ENCODE data around the gene CDH5. TPM values are rescaled to one million over a fixed set of nuclear protein-coding genes. Genes with fewer than 3 reads are reported as not detected.

The CDH5 gene
- total RNA-seq, 4 donors from 2014 or later, result 10.2 to 28.3 (median 14.0) TPM

- 71 to 83% methylated on average over 6 to 7 of the region's 7 CpGs for WGBS, 2 donors
- intact Hi-C loops (cut with DNase I; ENCODE audit: low total_unique reads), result no loop called here
- no peak for TF ChIP-seq POLR2A (IDR thresholded peaks at IDR 0.05)
- no peak for TF ChIP-seq CTCF (IDR thresholded peaks at IDR 0.05)
Observed at GRCh38 chr16:66374176-66374575, 7.7 kb downstream of the CDH5 start.

GRCh38 chr16:66375451-66375850, 9.0 kb downstream of the CDH5 start:
- TF ChIP-seq POLR2A (IDR thresholded peaks at IDR 0.05) (no peak), CTCF (IDR thresholded peaks at IDR 0.05) (no peak)
- no peak overlapping the region for H3K4me3 ChIP-seq (ENCODE audit: low read depth, poor library complexity, severe bottlenecking)
- DNase-seq (ENCODE audit: low spot score in 2 of 2), result no peak
- intact Hi-C loops (cut with DNase I; ENCODE audit: low total_unique reads), result no loop called here
- WGBS, 2 donors, result 81 to 89% methylated on average over 9 of the region's 9 CpGs

More at GRCh38 chr16:66374176-66374575, 7.7 kb downstream of the CDH5 start:
- peak in 1 of 2 donors; percentile 61 for DNase-seq (ENCODE audit: low spot score in 2 of 2)
- no peak overlapping the region for H3K4me3 ChIP-seq (ENCODE audit: low read depth, poor library complexity, severe bottlenecking)

- WGBS, 2 donors, result 83% methylated on average over 6 of the region's 6 CpGs
- intact Hi-C loops (cut with DNase I; ENCODE audit: low total_unique reads), result no loop called here
Observed at GRCh38 chr16:66376114-66376513, 9.6 kb downstream of the CDH5 start.

GRCh38 chr16:66376577-66377305, 10.2 kb downstream of the CDH5 start:
- intact Hi-C loops (cut with DNase I; ENCODE audit: low total_unique reads), result no loop called here
- 84 to 87% methylated on average over 10 of the region's 10 CpGs for WGBS, 2 donors
- TF ChIP-seq POLR2A (IDR thresholded peaks at IDR 0.05) (no peak), CTCF (IDR thresholded peaks at IDR 0.05) (no peak)
- DNase-seq (ENCODE audit: low spot score in 2 of 2), result no peak
- no peak overlapping the region for H3K4me3 ChIP-seq (ENCODE audit: low read depth, poor library complexity, severe bottlenecking)

More at GRCh38 chr16:66376114-66376513, 9.6 kb downstream of the CDH5 start:
- TF ChIP-seq POLR2A (IDR thresholded peaks at IDR 0.05) (no peak), CTCF (IDR thresholded peaks at IDR 0.05) (no peak)
- no peak for DNase-seq (ENCODE audit: low spot score in 2 of 2)
- H3K4me3 ChIP-seq (ENCODE audit: low read depth, poor library complexity, severe bottlenecking), result no peak overlapping the region

- TF ChIP-seq CTCF (IDR thresholded peaks at IDR 0.05), result no peak
- TF ChIP-seq POLR2A (IDR thresholded peaks at IDR 0.05), result no peak
- WGBS, 2 donors, result 79% methylated on average over 3 of the region's 3 CpGs
- intact Hi-C loops (cut with DNase I; ENCODE audit: low total_unique reads), result no loop called here
- H3K4me3 ChIP-seq (ENCODE audit: low read depth, poor library complexity, severe bottlenecking), result no peak overlapping the region
- no peak for DNase-seq (ENCODE audit: low spot score in 2 of 2)
Observed at GRCh38 chr16:66377324-66377723, 10.8 kb downstream of the CDH5 start.
